ENCODE data around the gene METTL6. TPM values are rescaled to one million over a fixed set of nuclear protein-coding genes. Genes with fewer than 3 reads are reported as not detected.

METTL6 gene
- total and polyA plus RNA-seq, 4 donors = 8.6 to 35.4 (median 13.2) TPM

GRCh38 chr3:15384510-15385237 is 42.7 kb downstream of the METTL6 start:
- no peaks in the 10 kb centered on the region for H3K36me3 ChIP-seq (ENCODE audit: control insufficient read depth in 4 of 4, insufficient read depth in 4 of 4, low read length in 4 of 4)
- H3K27ac ChIP-seq (ENCODE audit: low read depth in 1 of 2, low read length in 1 of 2) = no peak overlapping the region

GRCh38 chr3:15382405-15382923 is 44.9 kb downstream of the METTL6 start:
- H3K27me3 ChIP-seq (ENCODE audit: control insufficient read depth in 3 of 3, insufficient read depth in 3 of 3, low read length in 2 of 3) = no peaks in the 10 kb centered on the region
- no peaks in the 10 kb centered on the region for H3K36me3 ChIP-seq (ENCODE audit: control insufficient read depth in 4 of 4, insufficient read depth in 4 of 4, low read length in 4 of 4)
- H3K4me1 ChIP-seq (ENCODE audit: control insufficient read depth in 5 of 5, insufficient read depth in 5 of 5, low read length in 5 of 5) = no peaks in the 10 kb centered on the region
- DNase-seq = no peak
- no peak overlapping the region for H3K9ac ChIP-seq (ENCODE audit: insufficient read depth in 1 of 2, low read length in 2 of 2)
- no peak for ATAC-seq (ENCODE audit: insufficient read depth, low FRiP score)
- no peak overlapping the region for H3K27ac ChIP-seq (ENCODE audit: low read depth in 1 of 2, low read length in 1 of 2)
- H3K9me3 ChIP-seq (ENCODE audit: control insufficient read depth in 4 of 4, insufficient read depth in 3 of 4, low read length in 3 of 4) = peaks cover 0 to 4% (median under 1%) of the 10 kb centered on the region in 4 donors
- WGBS, 2 donors = 88 to 90% methylated on average over 3 of the region's 3 CpGs
- H3K4me3 ChIP-seq = no peak overlapping the region
- TF ChIP-seq CTCF (IDR thresholded peaks at IDR 0.05; ENCODE audit: control extremely low read depth, extremely low read depth) = no peak

More at GRCh38 chr3:15384510-15385237, 42.7 kb downstream of the METTL6 start:
- Histone ChIP-seq H3K27me3 (ENCODE audit: control insufficient read depth in 3 of 3, insufficient read depth in 3 of 3, low read length in 2 of 3) (no peaks in the 10 kb centered on the region), H3K9ac (ENCODE audit: insufficient read depth in 1 of 2, low read length in 2 of 2) (no peak overlapping the region), H3K4me1 (ENCODE audit: control insufficient read depth in 5 of 5, insufficient read depth in 5 of 5, low read length in 5 of 5) (no peaks in the 10 kb centered on the region), H3K9me3 (ENCODE audit: control insufficient read depth in 4 of 4, insufficient read depth in 3 of 4, low read length in 3 of 4) (peaks cover 0 to 4% (median under 1%) of the 10 kb centered on the region in 4 donors), H3K4me3 (no peak overlapping the region)
- DNase-seq (no peak), ATAC-seq (ENCODE audit: insufficient read depth, low FRiP score) (no peak)
- TF ChIP-seq CTCF (IDR thresholded peaks at IDR 0.05; ENCODE audit: control extremely low read depth, extremely low read depth) = no peak
- 88 to 96% methylated on average over 4 of the region's 4 CpGs for WGBS, 2 donors

- no peak for ATAC-seq (ENCODE audit: insufficient read depth, low FRiP score)
- H3K4me3 ChIP-seq = no peak overlapping the region
- TF ChIP-seq CTCF (IDR thresholded peaks at IDR 0.05; ENCODE audit: control extremely low read depth, extremely low read depth) = no peak
- DNase-seq = no peak
- H3K4me1 ChIP-seq (ENCODE audit: control insufficient read depth in 5 of 5, insufficient read depth in 5 of 5, low read length in 5 of 5) = no peaks in the 10 kb centered on the region
- H3K27ac ChIP-seq (ENCODE audit: low read depth in 1 of 2, low read length in 1 of 2) = no peak overlapping the region
- no peak overlapping the region for H3K9ac ChIP-seq (ENCODE audit: insufficient read depth in 1 of 2, low read length in 2 of 2)
- no peaks in the 10 kb centered on the region for H3K27me3 ChIP-seq (ENCODE audit: control insufficient read depth in 3 of 3, insufficient read depth in 3 of 3, low read length in 2 of 3)
- 77 to 80% methylated on average over 6 of the region's 6 CpGs for WGBS, 2 donors
- H3K36me3 ChIP-seq (ENCODE audit: control insufficient read depth in 4 of 4, insufficient read depth in 4 of 4, low read length in 4 of 4) = no peaks in the 10 kb centered on the region
- H3K9me3 ChIP-seq (ENCODE audit: control insufficient read depth in 4 of 4, insufficient read depth in 3 of 4, low read length in 3 of 4) = peaks cover 0 to 4% (median under 1%) of the 10 kb centered on the region in 4 donors
These were observed 46.1 kb downstream of the METTL6 start for GRCh38 chr3:15380980-15381890.
